ENCODE results near the gene HNF4A. TPM values are rescaled to one million over a fixed set of nuclear protein-coding genes. Genes with fewer than 3 reads are reported as not detected.
A peak's percentile ranks its signal among the peaks of the same experiment; 100 is the strongest.

HNF4A gene
- total and polyA plus RNA-seq, 2 of the 13 experiments (the other 11 are each of a cell fraction or from before 2014, with no cell fraction given) = 80.9 to 169 TPM

- TF ChIP-seq THAP9 (CRISPR knock-in tag; IDR thresholded peaks at IDR 0.05; ENCODE audit: borderline replicate concordance) = no peak
- no peak for TF ChIP-seq KMT2A (CRISPR knock-in tag; IDR thresholded peaks at IDR 0.05)
- TF ChIP-seq NFIC (IDR thresholded peaks at IDR 0.05; ENCODE audit: low read length) = no peak
- no peak for TF ChIP-seq RFX5 (IDR thresholded peaks at IDR 0.05; ENCODE audit: low read depth, low read length)
- TF ChIP-seq DDIT3 (CRISPR knock-in tag; IDR thresholded peaks at IDR 0.05) = no peak
- TF ChIP-seq MXI1 (IDR thresholded peaks at IDR 0.05; ENCODE audit: borderline replicate concordance, low read depth, low read length) = no peak
- TF ChIP-seq GABPA (IDR thresholded peaks at IDR 0.05; ENCODE audit: low read depth, low read length) = no peak
- TF ChIP-seq GABPA (CRISPR knock-in tag; IDR thresholded peaks at IDR 0.05; ENCODE audit: low read depth) = no peak
- no peak for TF ChIP-seq E2F2 (CRISPR knock-in tag; IDR thresholded peaks at IDR 0.05; ENCODE audit: borderline replicate concordance)
- TF ChIP-seq ZBTB3 (CRISPR knock-in tag; IDR thresholded peaks at IDR 0.05; ENCODE audit: borderline replicate concordance, low read depth) = no peak
- TF ChIP-seq GFI1 (CRISPR knock-in tag; IDR thresholded peaks at IDR 0.05; ENCODE audit: borderline replicate concordance) = no peak
- TF ChIP-seq ZNF572 (CRISPR knock-in tag; IDR thresholded peaks at IDR 0.05) = no peak
- TF ChIP-seq TIGD3 (CRISPR knock-in tag; IDR thresholded peaks at IDR 0.05; ENCODE audit: borderline replicate concordance) = no peak
- TF ChIP-seq TEF (CRISPR knock-in tag; IDR thresholded peaks at IDR 0.05) = no peak
- TF ChIP-seq ZNF570 (CRISPR knock-in tag; IDR thresholded peaks at IDR 0.05; ENCODE audit: borderline replicate concordance) = no peak
- peak; percentile 13; the same call in 1 of the 2 replicates for TF ChIP-seq ETV5 (CRISPR knock-in tag; IDR thresholded peaks at IDR 0.05; ENCODE audit: borderline replicate concordance)
- no peak for TF ChIP-seq ZNF776 (CRISPR knock-in tag; IDR thresholded peaks at IDR 0.05)
- TF ChIP-seq HINFP (CRISPR knock-in tag; IDR thresholded peaks at IDR 0.05; ENCODE audit: low read depth) = no peak; the same call in 1 of the 2 replicates
- no peak for TF ChIP-seq TSC22D2 (CRISPR knock-in tag; IDR thresholded peaks at IDR 0.05; ENCODE audit: borderline replicate concordance)
Measured at GRCh38 chr20:44326391-44327159, 28.9 kb upstream of the HNF4A start (continued).
